ENCODE results near the gene ARFGEF2. TPM values are rescaled to one million over a fixed set of nuclear protein-coding genes. Genes with fewer than 3 reads are reported as not detected.
A peak's percentile ranks its signal among the peaks of the same experiment; 100 is the strongest.

The ARFGEF2 gene
- total RNA-seq, 4 donors from 2014 or later, result 23.7 to 37.0 (median 28.1) TPM

DNA sequence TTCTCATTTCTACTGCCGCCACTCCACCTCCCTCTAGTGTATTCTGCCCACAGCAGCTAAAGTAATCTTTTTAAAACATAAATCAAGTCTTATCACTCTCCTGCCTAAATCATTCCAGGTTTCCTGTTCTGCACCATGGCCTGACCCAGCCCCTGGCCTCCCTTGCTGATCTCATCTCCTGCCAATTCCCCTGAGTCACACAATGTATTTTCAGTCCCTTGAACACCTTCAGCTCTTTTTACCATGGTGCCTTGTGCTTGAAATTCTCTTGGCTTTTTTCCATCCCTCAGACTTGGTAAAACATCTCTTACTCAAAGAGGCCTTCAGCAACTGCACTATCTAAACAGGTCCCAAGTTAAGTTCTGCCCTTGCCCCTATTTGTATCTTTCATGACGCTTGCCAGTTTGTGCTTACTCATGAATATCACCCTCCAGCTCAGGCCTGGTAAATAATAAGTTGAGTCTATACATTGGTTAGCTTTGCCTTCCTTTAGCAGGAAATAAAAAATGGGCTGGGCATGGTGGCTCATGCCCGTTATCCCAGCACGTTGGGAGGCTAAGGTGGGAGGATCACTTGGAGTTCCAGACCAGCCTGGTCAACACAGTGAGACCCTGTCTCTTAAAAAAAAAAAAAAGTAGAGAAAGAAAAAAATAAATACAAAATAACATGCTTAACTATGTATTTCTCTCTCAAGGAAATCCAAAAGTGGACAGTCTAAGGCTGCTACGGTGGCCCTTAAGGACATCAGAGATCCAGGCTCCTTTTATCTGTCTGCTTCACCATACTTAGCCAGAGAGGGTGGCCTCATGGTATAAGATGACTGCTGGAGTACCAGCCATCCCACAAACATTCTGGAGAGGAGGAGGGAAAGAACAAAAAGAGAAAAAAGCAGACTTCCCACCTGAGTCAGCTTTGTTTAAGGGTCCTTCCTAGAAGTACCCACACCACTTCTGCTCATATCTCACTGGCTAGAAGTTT lies 62.2 kb downstream of the ARFGEF2 start:
- Histone ChIP-seq H3K27me3 (no peaks in the 10 kb centered on the region), H3K36me3 (peaks cover 6 to 99% (median 31%) of the 10 kb centered on the region in 3 donors), H3K27ac (peak overlapping the region in 2 of 4 donors; percentile 24 to 59), H3K9me3 (peaks cover 0 to 7% (median 4%) of the 10 kb centered on the region in 3 donors), H3K4me1 (peaks cover 0 to 23% (median 11%) of the 10 kb centered on the region in 3 donors), H3K4me3 (no peak overlapping the region)
- 48 to 59% methylated on average over 5 of the region's 5 CpGs for WGBS, 2 donors
- TF ChIP-seq, protein P1, sequence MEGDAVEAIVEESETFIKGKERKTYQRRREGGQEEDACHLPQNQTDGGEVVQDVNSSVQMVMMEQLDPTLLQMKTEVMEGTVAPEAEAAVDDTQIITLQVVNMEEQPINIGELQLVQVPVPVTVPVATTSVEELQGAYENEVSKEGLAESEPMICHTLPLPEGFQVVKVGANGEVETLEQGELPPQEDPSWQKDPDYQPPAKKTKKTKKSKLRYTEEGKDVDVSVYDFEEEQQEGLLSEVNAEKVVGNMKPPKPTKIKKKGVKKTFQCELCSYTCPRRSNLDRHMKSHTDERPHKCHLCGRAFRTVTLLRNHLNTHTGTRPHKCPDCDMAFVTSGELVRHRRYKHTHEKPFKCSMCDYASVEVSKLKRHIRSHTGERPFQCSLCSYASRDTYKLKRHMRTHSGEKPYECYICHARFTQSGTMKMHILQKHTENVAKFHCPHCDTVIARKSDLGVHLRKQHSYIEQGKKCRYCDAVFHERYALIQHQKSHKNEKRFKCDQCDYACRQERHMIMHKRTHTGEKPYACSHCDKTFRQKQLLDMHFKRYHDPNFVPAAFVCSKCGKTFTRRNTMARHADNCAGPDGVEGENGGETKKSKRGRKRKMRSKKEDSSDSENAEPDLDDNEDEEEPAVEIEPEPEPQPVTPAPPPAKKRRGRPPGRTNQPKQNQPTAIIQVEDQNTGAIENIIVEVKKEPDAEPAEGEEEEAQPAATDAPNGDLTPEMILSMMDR (IDR thresholded peaks at IDR 0.05), result no peak
- no peak for TF ChIP-seq POLR2A (IDR thresholded peaks at IDR 0.05)
- DNase-seq, result no peak
- intact Hi-C loops (cut with DNase I), result no loop called here

- DNase-seq, result no peak
- Histone ChIP-seq H3K27me3 (no peaks in the 10 kb centered on the region), H3K4me1 (peaks cover 0 to 23% (median 11%) of the 10 kb centered on the region in 3 donors), H3K4me3 (no peak overlapping the region), H3K9me3 (peaks cover 0 to 7% (median 4%) of the 10 kb centered on the region in 3 donors), H3K36me3 (peaks cover 14 to 100% (median 39%) of the 10 kb centered on the region in 3 donors), H3K27ac (peak overlapping the region in 2 of 4 donors; percentile 24 to 59)
- TF ChIP-seq, protein P1 (IDR thresholded peaks at IDR 0.05), result no peak
- TF ChIP-seq POLR2A (IDR thresholded peaks at IDR 0.05), result no peak
- 62 to 78% methylated on average over 6 to 10 of the region's 10 CpGs for WGBS, 2 donors
- intact Hi-C loops (cut with DNase I), result no loop called here
These were observed 63.2 kb downstream of the ARFGEF2 start for GRCh38 chr20:48984575-48985219.

GRCh38 chr20:48986899-48987298 lies 65.4 kb downstream of the ARFGEF2 start:
- Histone ChIP-seq H3K27me3 (no peaks in the 10 kb centered on the region), H3K27ac (no peak overlapping the region), H3K4me1 (peaks cover 0 to 23% (median 11%) of the 10 kb centered on the region in 3 donors), H3K4me3 (no peak overlapping the region), H3K9me3 (peaks cover 0 to 7% (median 4%) of the 10 kb centered on the region in 3 donors), H3K36me3 (peaks cover 22 to 100% (median 55%) of the 10 kb centered on the region in 3 donors)
- WGBS, 2 donors, result 63 to 74% methylated on average over 2 of the region's 2 CpGs
- TF ChIP-seq, protein P1 (IDR thresholded peaks at IDR 0.05), result peak in 3 of 6 experiments; percentile 10 to 34 (median 26)
- no peak for TF ChIP-seq POLR2A (IDR thresholded peaks at IDR 0.05)
- intact Hi-C loops (cut with DNase I), result no loop called here
- DNase-seq, result no peak

- intact Hi-C loops (cut with DNase I), result no loop called here
- DNase-seq, result no peak
- peaks cover 0 to 26% (median 5%) of the 10 kb centered on the region in 3 donors for H3K4me1 ChIP-seq
- WGBS, 2 donors, result 82 to 96% methylated on average over 1 of the region's 1 CpG
- peaks cover 27 to 100% (median 56%) of the 10 kb centered on the region in 3 donors for H3K36me3 ChIP-seq
- H3K27me3 ChIP-seq, result no peaks in the 10 kb centered on the region
- no peaks in the 10 kb centered on the region for H3K9me3 ChIP-seq
- no peak overlapping the region for H3K27ac ChIP-seq
- TF ChIP-seq, protein P1 (IDR thresholded peaks at IDR 0.05), result no peak
- no peak for TF ChIP-seq POLR2A (IDR thresholded peaks at IDR 0.05)
- no peak overlapping the region for H3K4me3 ChIP-seq
These were observed 69.0 kb downstream of the ARFGEF2 start for GRCh38 chr20:48990467-48990866.
